ENCODE results near the gene JAZF1. TPM values are rescaled to one million over a fixed set of nuclear protein-coding genes. Genes with fewer than 3 reads are reported as not detected.
A peak's percentile ranks its signal among the peaks of the same experiment; 100 is the strongest.

Gene JAZF1
- 12.3 TPM for total RNA-seq (2013)
- polyA plus RNA-seq (10 to 100 TPM; 12.1 to 18.1 (median 17.2) TPM), polyA minus RNA-seq (7.3 and 8.9 TPM in 2 replicates), total RNA-seq (7.2 to 42.9 (median 26.3) reads per million in 11 experiments)

DNA sequence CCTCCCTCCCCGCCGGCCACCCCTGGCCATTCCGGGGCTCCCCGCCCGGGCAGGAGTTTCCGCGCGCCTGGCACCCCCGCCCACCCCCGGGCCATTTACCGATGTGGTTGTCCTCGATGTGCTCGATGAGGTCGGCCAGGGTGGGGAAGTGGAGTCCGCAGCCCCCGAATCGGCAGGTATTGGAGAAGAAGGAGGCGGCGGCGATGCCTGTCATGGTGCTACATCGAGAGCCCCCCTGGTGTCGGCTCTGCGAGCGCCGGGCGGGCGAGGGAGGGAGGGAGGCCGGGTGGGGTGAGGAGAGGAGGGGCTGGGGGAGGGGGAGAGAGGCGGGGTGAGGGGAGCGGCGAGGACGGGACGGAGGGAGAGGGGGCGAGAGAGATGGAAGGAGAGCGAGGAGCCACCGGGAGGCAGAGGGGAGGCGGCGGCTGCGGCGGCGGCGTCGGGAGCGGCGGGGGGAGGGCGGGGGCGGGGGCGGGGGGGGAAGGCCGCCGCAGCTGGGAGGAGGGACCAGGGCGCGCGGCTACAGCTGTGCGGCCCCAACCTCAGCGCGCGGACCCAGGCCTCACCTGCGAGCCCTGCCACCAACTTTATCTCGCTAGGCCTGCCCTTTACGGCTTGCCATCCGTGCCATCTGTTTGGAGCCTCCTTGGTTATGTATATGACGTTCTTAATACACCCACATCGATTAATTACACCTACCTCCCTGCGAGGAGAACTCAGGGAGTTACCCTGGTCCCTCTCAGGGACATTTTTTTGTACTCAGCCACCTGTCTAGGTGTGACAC lies at the start of gene JAZF1:
Gene JAZF1 (minus strand): TSS at position 432 of the 784 bp plus-strand sequence.
- Mint-ChIP-seq H3K4me1 (peaks cover 59% of the 10 kb centered on the region), H3K4me3 (peak within 1 kb of the TSS; percentile 83 to 87), H3K36me3 (peaks cover 0 to 3% of the 10 kb centered on the region in 2 donors), H3K27me3 (ENCODE audit: low read depth in 3 of 3) (peaks cover 0 to 5% (median 2%) of the 10 kb centered on the region in 3 donors), H3K27ac (peak within 1 kb of the TSS in 6 of 7 donors; percentile 74 to 90 (median 88)), H3K9me3 (no peaks in the 10 kb centered on the region)
- Histone ChIP-seq H3K9me3 (replicated peaks in 1 of 2; ENCODE audit: control insufficient read depth in 1 of 2, insufficient read depth in 1 of 2, low read length in 2 of 2) (no peaks in the 10 kb centered on the region), H3K4me1 (ENCODE audit: control insufficient read depth in 1 of 2, insufficient read depth in 2 of 2, low read length in 2 of 2) (peaks cover 31 to 42% of the 10 kb centered on the region in 2 donors), H3K4me2 (replicated peaks; ENCODE audit: extremely low read depth, low read length, poor library complexity, severe bottlenecking) (peak within 1 kb of the TSS; percentile 94), H3K27me3 (ENCODE audit: control insufficient read depth in 2 of 2, insufficient read depth in 2 of 2, low read length in 2 of 2) (no peaks in the 10 kb centered on the region), H4K20me1 (ENCODE audit: insufficient read depth, low read length) (peaks cover 20% of the 10 kb centered on the region), H2AFZ (ENCODE audit: insufficient read depth, low read depth, low read length, poor library complexity, severe bottlenecking) (peak within 1 kb of the TSS; percentile 87), H3K4me3 (replicated peaks in 1 of 3; ENCODE audit: low read depth in 2 of 3, low read length in 3 of 3) (peak within 1 kb of the TSS; percentile 78 to 89 (median 82)), H3K79me2 (ENCODE audit: insufficient read depth, low read length) (peaks cover 42% of the 10 kb centered on the region), H3K27ac (ENCODE audit: low read depth in 1 of 2, low read length in 2 of 2) (peak within 1 kb of the TSS; percentile 66 to 77), H3K9ac (ENCODE audit: insufficient read depth, low read length, poor library complexity, severe bottlenecking) (peak within 1 kb of the TSS; percentile 75), H3K36me3 (replicated peaks in 1 of 2; ENCODE audit: control insufficient read depth in 1 of 2, insufficient read depth in 2 of 2, low read length in 2 of 2) (peaks cover 0 to 2% of the 10 kb centered on the region in 2 donors)
- DNase-seq: peak; percentile 12 to 37 (median 20)
- WGBS (ENCODE audit: insufficient coverage): under 1% methylated on average over 14 of the region's 64 CpGs
- intact Hi-C loops (cut with micrococcal nuclease): loop anchor here (5.0 to 10.0 kb wide), 3 partner anchors 54 to 94 kb away; no protein-coding TSS in a partner anchor
- TF ChIP-seq, protein P1, sequence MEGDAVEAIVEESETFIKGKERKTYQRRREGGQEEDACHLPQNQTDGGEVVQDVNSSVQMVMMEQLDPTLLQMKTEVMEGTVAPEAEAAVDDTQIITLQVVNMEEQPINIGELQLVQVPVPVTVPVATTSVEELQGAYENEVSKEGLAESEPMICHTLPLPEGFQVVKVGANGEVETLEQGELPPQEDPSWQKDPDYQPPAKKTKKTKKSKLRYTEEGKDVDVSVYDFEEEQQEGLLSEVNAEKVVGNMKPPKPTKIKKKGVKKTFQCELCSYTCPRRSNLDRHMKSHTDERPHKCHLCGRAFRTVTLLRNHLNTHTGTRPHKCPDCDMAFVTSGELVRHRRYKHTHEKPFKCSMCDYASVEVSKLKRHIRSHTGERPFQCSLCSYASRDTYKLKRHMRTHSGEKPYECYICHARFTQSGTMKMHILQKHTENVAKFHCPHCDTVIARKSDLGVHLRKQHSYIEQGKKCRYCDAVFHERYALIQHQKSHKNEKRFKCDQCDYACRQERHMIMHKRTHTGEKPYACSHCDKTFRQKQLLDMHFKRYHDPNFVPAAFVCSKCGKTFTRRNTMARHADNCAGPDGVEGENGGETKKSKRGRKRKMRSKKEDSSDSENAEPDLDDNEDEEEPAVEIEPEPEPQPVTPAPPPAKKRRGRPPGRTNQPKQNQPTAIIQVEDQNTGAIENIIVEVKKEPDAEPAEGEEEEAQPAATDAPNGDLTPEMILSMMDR (IDR thresholded peaks at IDR 0.05): no peak

DNA sequence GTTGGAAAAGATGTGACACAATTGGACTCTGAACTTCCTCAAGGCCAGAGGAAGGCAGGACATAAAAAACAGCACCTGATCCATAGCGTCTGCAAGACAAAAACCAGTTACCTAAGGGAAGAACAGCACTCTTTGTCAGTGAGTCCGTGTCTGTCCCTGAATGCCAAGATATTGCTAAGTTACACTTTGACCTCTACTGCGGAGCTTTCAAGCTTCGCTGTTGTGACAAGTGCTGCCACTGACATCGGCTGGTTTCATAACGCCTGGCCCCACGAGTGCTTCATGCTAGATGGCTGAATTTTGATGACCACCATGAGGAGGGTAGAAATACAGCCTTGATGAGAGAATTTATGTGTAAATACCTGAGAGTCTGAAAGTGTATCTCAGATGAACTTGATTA lies 49.7 kb upstream of the JAZF1 start:
- Histone ChIP-seq H3K27ac (ENCODE audit: low read depth in 1 of 2, low read length in 2 of 2) (no peak overlapping the region), H2AFZ (ENCODE audit: insufficient read depth, low read depth, low read length, poor library complexity, severe bottlenecking) (no peak overlapping the region), H3K79me2 (ENCODE audit: insufficient read depth, low read length) (no peaks in the 10 kb centered on the region), H4K20me1 (ENCODE audit: insufficient read depth, low read length) (no peaks in the 10 kb centered on the region), H3K27me3 (ENCODE audit: control insufficient read depth in 2 of 2, insufficient read depth in 2 of 2, low read length in 2 of 2) (no peaks in the 10 kb centered on the region), H3K4me1 (ENCODE audit: control insufficient read depth in 1 of 2, insufficient read depth in 2 of 2, low read length in 2 of 2) (peaks cover 6 to 7% of the 10 kb centered on the region in 2 donors), H3K9me3 (replicated peaks in 1 of 2; ENCODE audit: control insufficient read depth in 1 of 2, insufficient read depth in 1 of 2, low read length in 2 of 2) (no peaks in the 10 kb centered on the region), H3K4me2 (replicated peaks; ENCODE audit: extremely low read depth, low read length, poor library complexity, severe bottlenecking) (no peak overlapping the region), H3K4me3 (replicated peaks in 1 of 3; ENCODE audit: low read depth in 2 of 3, low read length in 3 of 3) (no peak overlapping the region), H3K9ac (ENCODE audit: insufficient read depth, low read length, poor library complexity, severe bottlenecking) (no peak overlapping the region), H3K36me3 (replicated peaks in 1 of 2; ENCODE audit: control insufficient read depth in 1 of 2, insufficient read depth in 2 of 2, low read length in 2 of 2) (no peaks in the 10 kb centered on the region)
- H3K36me3 Mint-ChIP-seq: peaks cover 0 to 2% of the 10 kb centered on the region in 2 donors
- TF ChIP-seq, protein P1 (IDR thresholded peaks at IDR 0.05): no peak
- H3K4me3 Mint-ChIP-seq: no peak overlapping the region
- peaks cover 0 to 4% (median 2%) of the 10 kb centered on the region in 7 donors for H3K9me3 Mint-ChIP-seq
- no peak overlapping the region for H3K27ac Mint-ChIP-seq
- 84% methylated on average over 6 of the region's 7 CpGs for WGBS (ENCODE audit: insufficient coverage)
- H3K27me3 Mint-ChIP-seq (ENCODE audit: low read depth in 3 of 3): peaks cover 0 to 1% (median 0%) of the 10 kb centered on the region in 3 donors
- peaks cover 14% of the 10 kb centered on the region for H3K4me1 Mint-ChIP-seq
- intact Hi-C loops (cut with micrococcal nuclease): loop anchor here (5.0 to 10.0 kb wide), 3 partner anchors 38 to 75 kb away; partner anchors contain the start of gene JAZF1 (in 1 of the 2)
- no peak for DNase-seq
